GM08714 (cell line): ENCODE measurements around the gene CTAG1A.
"Not testable (repeated sequence)": the region's sequence is repeated elsewhere in the genome, so short reads cannot be mapped to it uniquely, and the experiment has no call there.

ENCODE experiments used
- H3K4me3 ChIP-seq: fragments of 200-500 bp; sonication (Bioruptor generic); 2 replicates; pipeline ENCODE4 v1.5.1; 2014; ENCODE audit warnings: mild to moderate bottlenecking, low read length, inconsistent platforms
- ZNF274 ChIP-seq: IDR thresholded peaks from 2 replicates; pipeline ENCODE4 v1.6.1; 2012; ENCODE audit warnings: mild to moderate bottlenecking, low read depth, low read length

CTAG1A gene

DNA sequence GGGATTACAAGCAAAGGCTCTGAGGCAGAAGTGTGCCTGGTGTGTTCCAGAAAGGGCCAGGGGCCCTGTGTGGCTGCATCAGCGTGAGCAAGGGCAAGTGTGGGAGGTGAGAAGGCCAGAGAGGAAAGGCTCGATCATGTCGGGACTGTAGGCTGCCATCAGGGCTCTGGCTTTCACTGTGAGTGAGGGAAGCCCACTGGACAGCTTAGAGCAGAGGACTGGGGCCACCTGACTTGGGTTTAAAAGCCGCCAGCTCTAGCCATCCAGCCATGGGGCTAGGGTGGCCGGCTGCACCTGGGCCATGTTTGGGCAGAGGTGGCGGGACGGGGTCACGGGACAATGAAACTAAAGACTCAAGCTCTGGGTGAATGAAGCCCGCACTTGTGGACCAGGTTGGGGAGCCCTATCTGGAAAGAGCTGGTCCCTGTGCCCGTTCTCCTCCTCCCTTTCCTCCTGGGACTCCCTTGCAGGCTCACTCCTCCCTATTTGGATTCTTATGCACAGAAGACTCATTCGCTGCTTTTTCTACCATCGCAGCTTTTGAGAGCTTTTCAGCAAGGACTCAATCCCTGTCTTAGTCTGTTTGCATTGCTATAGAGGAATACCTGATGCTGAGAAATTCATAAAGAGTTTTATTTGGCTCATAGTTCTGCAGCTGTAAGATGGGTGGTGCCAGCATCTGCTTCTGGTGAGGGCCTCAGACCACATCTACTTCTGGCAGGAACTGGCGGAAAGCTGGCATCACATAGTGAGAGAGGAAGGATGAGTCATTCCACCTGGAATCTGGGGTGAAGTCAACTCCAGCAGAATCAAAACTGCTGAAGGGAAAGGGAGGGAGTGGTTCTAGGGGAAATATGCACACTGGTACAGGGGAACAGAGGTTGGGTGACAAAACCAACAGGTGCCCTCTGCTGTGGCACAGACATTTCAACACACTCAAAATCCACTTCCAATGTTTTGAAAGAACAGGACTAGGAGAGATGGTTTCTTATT is 18.8 kb downstream of the CTAG1A start:
- H3K4me3 ChIP-seq: no peak overlapping the region
- no peak for TF ChIP-seq ZNF274

DNA sequence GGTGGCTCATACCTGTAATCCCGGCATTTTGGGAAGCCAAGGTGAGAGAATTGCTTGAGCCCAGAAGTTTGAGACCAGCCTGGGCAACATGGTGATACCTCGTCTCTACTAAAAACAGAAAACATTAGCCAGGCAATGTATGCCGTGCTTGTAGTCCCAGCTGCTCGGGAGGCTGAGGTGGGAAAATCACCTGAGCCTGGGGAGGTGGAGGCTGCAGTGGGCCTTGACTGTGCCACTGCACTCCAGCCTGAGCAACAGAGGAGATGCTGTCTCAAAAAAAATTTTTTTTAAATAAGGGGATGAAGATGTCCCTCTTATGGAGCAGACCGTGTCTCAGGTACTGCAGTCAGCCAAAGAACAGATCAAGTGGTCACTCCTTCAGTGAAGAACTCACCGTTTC is 20.6 kb downstream of the CTAG1A start:
- no peak for TF ChIP-seq ZNF274

DNA sequence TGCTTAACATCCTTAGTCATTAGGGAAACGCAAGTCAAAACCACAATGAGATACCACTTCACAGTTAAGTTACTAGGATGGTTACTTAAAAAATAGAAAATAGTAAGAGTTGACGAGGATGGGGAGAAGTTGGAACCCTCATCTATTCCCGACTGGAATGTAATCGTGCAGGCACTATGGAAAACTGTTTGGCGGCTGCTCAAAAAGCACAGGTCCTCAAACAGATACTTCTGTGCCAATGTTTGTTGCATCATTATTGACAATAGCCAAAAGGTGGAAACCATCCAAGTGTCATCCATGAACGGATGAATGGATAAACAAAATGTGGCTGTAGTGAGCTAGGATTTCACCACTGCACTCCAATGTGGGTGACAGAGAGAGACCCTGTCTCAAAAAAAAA is 22.4 kb downstream of the CTAG1A start:
- TF ChIP-seq ZNF274: no peak
- no peak overlapping the region for H3K4me3 ChIP-seq

More for the DNA sequence above, 20.6 kb downstream of the CTAG1A start:
- H3K4me3 ChIP-seq: no peak overlapping the region

DNA sequence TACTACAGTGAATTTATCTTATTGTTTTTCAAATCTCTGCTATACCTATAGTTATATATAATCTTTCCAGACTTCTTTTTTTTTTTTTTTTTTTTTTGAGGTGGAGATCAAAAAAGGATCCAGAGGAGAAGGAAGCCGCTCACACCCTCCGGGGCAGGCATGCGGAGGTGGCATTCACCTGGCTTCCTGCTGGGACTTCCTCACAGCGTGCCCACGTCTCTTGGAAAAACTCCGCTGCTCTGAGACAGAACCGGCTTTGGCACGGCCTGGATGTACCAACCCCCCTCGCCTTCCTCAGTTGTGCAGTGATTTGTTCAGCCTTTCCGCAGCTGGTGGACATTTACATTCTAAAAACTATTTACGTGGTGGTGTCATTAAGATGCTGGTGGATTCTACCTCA is 23.0 kb downstream of the CTAG1A start:
- not testable (repeated sequence) for H3K4me3 ChIP-seq

DNA sequence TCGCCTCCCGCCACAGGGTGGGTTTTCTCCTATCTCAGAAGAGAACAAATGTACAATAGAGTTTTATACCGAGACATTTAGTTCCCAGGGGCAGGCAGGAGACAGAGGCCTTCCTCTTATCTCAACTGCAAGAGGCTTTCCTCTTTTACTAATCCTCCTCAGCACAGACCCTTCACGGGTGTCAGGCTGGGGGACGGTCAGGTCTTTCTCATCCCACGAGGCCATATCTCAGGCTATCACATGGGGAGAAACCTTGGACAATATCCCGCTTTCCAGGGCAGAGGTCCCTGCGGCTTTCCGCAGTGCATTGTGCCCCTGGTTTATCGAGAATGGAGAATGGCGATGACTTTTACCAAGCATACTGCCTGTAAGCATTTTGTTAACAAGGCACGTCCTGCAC is 23.9 kb downstream of the CTAG1A start:
- H3K4me3 ChIP-seq: not testable (repeated sequence)

DNA sequence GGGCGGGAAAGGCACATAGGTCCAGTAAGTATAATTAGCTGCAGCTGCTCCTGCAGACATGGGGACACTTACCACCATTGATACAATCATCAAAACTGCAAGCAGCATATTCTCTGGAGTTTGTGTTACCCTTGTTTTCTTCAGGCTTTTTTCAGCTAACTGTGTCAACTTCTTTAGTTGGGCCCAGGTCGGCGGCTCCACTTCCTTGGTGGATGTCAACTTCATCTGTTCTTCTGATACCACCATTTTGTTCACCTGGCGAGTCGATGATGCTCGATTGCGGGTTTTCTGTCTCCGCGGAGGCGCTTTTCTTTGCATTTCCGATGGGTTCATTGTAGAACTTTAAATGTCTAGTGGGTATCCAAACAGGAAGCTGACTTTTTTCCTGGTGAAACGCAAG is 26.2 kb downstream of the CTAG1A start:
- H3K4me3 ChIP-seq: not testable (repeated sequence)

DNA sequence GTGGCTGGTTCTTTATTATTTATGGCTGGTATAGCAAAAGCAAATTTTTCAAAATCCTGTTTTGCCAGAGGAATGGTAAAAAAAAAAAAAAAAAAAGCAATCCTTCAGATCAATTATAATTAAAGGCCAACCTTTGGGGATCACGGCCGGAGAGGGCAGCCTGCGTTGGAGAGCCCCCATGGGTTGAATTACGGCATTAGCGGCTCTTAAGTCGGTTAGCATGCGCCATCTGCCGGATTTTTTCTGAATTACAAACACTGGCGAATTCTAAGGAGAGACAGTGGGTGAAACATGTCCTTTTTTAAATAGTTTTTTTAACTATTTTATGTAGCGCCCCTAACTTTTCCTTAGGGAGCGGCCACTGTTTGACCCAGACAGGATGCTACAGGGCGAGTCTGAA is 28.7 kb downstream of the CTAG1A start:
- not testable (repeated sequence) for H3K4me3 ChIP-seq

DNA sequence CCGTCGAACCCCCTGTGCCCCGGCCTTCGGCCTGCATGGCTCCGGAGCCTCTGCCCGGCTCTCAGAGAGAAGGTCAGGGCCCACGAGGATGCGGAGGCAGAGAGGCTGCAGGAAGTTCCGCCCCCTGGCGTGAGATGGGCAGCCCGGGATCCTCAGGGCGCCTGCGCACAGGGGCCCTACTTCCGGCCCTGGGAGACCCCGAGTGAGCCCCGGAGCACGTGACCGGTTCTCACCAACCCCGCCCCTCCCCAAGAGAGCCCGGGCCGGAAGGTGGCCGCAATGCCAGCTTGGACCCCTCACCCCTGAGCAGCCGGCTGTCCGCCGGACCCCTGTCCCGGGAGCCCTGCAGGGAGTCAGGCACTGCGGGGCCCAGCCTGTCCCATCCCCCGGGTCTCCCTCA is 34.2 kb downstream of the CTAG1A start, which contains the start of gene CTAG1B:
CTAG1B (minus strand) TSS at position 101 of the 400 bp plus-strand sequence; CDS start at position 37, 64 bp downstream.
- not testable (repeated sequence) for H3K4me3 ChIP-seq

DNA sequence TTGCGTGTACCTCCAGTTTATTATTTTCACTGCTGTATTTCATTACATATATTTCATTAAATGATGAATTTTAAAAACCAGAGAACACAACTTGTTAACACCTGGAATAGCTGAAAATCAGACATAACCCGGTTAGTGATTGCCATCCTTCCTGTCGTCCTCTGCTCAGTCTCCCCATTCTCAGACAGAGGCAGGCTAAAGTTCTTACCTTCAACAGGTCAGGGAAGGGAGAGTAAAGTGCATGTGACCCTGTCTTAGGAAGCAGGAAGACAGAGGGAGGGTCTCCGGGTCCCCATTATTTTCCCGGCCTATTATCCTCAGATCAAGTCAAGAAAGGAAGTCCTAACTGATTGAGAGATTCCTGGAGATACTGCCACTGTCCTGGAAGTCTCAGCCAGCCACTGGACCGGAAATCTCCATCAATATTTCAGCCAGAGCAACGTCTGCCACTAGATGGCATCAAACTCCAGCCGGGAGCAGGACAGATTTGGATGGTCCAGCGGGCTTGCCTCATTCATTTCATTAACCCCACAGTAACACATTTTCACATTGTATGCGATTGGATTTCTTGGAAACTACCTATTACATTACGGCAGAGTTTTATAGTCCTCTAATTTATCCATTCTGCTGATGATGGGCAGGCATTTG is 36.0 kb downstream of the CTAG1A start:
- not testable (repeated sequence) for H3K4me3 ChIP-seq

DNA sequence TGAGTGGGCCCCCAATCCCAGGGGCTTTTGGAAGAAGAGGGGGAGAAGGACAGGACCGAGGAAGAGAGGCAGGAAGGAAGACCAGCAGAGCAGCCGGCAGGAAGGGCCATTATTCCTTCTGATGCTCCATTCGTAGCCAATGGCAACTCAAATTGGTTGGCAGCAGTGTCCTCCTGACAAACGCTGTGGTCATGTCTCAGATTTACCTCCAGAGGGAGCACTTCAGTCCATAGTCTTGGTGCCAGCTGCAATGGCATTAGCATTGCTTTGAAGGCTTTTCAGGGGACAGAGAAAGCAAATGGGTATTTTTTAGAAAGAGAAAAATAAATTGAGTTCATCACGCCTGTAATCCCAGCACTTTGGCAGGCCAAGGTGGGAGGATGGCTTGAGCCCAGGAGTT is 44.0 kb downstream of the CTAG1A start:
- not testable (repeated sequence) for H3K4me3 ChIP-seq

DNA sequence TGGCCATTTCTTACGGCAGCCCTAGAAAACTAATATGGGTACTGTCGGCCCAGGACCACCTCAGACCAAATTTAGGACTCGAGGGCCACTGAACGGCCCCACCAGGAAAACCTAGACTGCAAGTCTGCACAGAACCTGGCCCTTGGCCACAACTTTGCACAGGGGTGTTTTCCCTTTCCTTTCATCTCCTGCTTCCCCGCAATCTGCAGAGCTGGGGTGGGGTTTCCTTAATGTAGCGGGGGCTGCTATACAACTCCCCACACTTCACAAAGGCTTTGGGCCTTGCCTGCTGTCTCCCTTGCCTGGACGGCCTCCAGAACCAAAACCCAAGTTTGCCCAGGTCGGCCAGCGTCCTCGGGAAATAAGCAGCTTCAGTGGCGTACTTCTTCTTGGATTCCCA is 46.0 kb downstream of the CTAG1A start:
- not testable (repeated sequence) for H3K4me3 ChIP-seq

DNA sequence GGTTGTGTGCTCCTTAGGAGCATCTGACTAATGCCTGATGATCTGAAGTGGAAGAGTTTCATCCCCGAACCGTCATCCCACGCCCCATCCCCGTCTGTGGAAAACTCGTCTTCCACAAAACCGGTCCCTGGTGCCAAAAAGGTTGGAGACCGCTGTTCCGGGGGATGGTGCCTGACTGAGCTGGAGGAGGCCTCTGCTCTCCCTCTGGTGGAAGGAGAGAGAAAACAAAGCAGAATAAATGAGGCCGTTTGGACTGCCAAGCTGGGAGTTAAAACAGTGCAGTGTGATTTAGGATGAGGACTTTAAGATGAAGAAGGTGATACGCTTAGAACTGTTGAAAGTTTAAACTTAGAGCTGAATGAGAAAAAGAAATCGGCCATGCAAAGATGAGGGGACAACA is 48.7 kb downstream of the CTAG1A start:
- not testable (repeated sequence) for H3K4me3 ChIP-seq
